GM18867 (cell line): ENCODE data around the gene HCRTR1.
"Not testable (repeated sequence)": the region's sequence is repeated elsewhere in the genome, so short reads cannot be mapped to it uniquely, and the experiment has no call there.

Experiments
- ATAC-seq: cut with Tn5 transposase; IDR thresholded peaks from one replicate; pipeline ENCODE4 v1.9.1; 2021; ENCODE audit warnings: mild to moderate bottlenecking, moderate library complexity; ENCODE audit not compliant: unreplicated experiment

The HCRTR1 gene

DNA sequence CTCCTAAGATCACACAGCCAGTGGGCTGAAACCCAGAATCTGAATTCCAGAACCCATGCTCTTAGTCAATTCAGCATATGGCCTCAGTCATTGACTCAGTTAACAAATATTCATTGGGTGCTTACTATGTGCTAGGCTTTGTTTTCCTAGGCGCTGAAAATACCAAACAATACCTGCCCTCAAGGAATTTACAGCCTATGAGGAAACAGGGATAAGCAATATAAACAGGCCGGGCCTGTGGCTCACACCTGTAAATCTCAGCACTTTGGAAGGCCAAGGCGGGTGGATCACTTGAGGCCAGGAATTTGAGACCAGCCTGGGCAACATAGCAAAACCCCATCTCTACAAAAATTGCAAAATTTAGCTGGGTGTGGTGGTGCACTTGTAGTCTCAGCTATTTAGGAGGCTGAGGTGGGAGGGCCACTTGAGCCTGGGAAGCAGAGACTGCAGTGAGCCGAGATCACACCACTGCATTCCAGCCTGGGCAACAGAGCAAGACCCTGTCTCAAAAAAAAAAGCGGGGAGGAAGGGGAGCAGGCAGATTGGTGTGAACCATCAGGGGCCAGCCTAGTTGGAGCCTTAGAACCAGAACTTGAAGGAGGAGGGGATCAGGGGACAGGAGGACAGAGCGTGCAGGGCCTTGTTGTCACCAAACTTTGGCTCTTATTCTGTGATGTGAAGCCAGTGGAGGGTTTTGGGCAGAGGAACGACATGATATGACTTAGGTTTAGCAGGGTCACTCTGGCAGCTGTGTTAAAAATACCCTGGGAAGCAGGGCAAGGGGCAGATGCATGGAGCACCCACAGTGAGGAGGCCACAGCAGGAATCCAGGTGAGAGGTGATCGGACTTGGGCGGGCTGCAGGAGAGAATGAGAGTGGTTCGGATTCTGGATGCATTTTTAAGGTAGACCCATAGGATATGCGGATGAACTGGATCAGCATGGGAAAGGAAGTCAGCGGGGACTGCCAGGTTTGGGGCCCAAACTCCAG is 35.4 kb upstream of the HCRTR1 start:
- ATAC-seq: no peak

DNA sequence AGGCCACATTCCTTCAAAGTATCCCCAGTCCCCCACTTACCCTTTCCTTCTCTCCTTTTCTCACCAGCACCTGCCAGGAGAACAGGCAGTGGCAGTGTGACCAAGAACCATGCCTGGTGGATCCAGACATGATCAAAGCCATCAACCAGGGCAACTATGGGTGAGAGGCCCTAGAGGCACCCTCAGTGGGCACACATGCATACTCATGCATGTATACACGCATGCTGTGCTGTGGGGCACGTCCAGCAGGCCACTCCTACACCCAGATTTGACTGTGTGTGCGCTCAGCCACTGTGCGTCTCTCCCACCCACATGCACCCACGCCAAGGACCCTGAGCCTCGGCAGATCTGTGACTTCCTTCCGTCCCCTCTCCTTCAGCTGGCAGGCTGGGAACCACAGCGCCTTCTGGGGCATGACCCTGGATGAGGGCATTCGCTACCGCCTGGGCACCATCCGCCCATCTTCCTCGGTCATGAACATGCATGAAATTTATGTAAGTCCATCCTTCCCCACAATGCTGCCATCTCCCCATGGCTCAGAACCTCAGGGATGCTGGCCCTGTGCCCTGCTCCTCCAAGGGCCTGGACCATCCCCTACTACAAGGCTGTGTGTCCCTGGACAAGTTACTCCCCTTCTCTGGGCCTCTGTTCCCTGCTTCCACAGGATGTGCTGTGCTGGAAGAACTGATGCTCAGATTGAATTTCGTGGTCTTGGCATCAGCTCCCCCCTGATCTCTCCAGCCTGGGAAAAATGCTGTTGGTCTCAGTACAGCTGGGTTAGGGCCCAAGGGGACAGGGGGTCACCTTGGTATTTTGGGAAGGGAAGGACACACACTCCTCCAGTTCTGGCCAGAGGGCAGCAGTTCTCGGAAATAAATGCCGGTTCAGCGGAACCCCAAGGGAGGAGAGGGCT is 34.2 kb upstream of the HCRTR1 start:
- no peak for ATAC-seq

DNA sequence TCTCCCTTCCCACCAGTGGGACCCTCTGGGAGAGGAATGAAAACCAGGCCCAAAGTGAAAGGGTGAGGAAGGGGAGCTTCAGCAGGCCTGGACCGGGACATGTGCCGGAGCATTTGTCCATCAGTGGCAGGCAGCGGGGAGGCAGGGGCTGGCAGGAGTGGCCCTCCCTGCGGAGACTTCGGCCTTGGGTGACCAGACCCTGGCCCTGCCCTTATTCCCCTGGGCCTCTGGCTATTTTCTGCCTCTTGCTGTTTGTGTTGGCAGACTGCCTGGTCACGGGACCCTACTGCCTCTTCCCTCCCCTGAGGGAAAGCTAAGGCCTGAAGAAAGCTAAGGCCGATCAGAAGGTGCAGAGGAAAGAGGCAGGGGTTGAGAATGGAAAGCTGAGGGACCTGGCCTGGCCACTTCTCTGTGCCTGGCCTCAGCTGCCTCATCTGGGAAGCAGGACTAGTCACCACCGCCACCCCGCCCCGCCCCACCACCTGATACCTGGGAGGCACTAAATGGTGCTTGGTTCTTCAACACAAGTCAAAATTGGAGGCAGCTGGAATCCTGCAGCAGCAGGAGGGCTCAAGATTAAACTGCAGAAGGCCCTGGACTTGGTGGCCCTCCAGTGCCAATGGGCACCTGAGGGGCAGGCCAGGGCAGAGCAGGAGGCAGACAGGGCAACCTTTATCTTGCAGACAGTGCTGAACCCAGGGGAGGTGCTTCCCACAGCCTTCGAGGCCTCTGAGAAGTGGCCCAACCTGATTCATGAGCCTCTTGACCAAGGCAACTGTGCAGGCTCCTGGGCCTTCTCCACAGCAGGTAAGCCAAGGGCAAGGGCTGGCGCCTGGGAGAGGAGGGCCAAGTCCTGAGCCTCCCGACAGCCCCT is 33.3 kb upstream of the HCRTR1 start:
- ATAC-seq: no peak

DNA sequence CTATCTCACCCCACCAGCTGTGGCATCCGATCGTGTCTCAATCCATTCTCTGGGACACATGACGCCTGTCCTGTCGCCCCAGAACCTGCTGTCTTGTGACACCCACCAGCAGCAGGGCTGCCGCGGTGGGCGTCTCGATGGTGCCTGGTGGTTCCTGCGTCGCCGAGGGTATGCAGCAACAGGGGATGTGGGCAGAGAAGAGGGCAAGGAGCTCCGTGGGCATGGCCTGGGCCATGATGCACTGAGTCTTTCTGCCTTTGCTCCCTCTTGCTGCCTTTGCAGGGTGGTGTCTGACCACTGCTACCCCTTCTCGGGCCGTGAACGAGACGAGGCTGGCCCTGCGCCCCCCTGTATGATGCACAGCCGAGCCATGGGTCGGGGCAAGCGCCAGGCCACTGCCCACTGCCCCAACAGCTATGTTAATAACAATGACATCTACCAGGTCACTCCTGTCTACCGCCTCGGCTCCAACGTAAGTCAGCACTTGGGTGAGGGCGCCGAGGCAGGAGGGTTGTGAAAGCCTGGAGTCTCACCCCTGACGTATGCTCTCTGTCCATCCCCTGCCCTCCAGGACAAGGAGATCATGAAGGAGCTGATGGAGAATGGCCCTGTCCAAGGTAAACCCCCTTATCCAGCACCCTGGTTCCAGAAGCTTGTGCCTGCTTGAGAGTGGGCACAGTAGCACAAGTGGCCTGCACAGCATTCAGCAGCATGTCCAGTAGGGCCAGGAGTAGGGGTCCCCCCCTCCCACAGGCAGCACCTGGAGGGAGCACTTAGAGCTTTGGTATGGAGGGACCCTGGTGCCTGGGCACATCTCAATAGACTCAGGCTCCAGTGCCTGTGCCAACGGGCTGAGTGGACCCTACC is 32.4 kb upstream of the HCRTR1 start:
- no peak for ATAC-seq

DNA sequence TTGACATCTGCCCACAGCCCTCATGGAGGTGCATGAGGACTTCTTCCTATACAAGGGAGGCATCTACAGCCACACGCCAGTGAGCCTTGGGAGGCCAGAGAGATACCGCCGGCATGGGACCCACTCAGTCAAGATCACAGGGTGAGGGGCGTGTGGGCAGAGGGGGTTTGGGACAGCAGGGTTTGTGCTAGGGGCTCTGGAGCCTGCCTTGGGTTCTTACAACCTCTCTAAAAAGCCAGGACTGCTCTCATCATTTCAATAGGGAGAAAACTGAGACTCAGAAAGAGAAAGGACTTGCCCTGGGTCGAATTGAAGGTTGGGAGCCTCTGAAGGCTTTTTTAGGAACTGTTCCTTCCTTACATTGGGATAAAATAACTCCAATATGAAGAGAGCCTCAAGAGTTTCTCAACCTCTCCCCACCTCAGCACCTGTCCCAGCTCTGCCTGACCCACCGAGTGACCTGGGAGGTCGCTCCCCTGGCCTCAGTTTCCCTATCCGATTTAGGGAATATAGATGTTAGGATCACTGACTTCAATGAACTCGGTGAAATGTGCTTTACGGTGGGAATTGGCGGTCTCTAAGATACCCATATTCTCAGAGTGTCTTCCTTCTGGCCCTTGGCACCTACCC is 31.6 kb upstream of the HCRTR1 start:
- no peak for ATAC-seq

DNA sequence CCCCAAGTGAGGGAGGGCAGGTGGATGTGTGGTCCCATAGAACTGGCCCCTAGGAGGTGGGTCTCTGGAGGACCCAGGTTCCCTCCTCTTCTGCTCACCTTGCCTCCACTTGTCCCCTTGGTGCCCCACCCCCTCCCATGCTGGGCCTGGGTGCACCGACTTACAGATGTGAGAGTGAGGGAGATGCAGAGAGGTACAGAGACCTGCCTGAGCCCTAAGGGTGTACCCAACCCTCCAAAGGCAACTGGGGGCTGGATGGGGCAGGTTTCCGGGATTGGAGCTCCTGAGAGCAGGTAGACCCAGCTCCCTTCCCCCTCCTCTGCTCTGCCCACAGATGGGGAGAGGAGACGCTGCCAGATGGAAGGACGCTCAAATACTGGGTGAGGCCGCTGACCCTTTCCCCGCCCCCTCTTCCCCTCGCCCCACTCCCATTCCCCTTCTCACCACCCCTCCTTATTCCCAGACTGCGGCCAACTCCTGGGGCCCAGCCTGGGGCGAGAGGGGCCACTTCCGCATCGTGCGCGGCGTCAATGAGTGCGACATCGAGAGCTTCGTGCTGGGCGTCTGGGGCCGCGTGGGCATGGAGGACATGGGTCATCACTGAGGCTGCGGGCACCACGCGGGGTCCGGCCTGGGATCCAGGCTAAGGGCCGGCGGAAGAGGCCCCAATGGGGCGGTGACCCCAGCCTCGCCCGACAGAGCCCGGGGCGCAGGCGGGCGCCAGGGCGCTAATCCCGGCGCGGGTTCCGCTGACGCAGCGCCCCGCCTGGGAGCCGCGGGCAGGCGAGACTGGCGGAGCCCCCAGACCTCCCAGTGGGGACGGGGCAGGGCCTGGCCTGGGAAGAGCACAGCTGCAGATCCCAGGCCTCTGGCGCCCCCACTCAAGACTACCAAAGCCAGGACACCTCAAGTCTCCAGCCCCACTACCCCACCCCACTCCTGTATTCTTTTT is 30.8 kb upstream of the HCRTR1 start:
- no peak for ATAC-seq

DNA sequence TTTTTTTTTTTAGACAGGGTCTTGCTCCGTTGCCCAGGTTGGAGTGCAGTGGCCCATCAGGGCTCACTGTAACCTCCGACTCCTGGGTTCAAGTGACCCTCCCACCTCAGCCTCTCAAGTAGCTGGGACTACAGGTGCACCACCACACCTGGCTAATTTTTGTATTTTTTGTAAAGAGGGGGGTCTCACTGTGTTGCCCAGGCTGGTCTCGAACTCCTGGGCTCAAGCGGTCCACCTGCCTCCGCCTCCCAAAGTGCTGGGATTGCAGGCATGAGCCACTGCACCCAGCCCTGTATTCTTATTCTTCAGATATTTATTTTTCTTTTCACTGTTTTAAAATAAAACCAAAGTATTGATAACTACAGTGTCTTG is 30.2 kb upstream of the HCRTR1 start:
- not testable (repeated sequence) for ATAC-seq

DNA sequence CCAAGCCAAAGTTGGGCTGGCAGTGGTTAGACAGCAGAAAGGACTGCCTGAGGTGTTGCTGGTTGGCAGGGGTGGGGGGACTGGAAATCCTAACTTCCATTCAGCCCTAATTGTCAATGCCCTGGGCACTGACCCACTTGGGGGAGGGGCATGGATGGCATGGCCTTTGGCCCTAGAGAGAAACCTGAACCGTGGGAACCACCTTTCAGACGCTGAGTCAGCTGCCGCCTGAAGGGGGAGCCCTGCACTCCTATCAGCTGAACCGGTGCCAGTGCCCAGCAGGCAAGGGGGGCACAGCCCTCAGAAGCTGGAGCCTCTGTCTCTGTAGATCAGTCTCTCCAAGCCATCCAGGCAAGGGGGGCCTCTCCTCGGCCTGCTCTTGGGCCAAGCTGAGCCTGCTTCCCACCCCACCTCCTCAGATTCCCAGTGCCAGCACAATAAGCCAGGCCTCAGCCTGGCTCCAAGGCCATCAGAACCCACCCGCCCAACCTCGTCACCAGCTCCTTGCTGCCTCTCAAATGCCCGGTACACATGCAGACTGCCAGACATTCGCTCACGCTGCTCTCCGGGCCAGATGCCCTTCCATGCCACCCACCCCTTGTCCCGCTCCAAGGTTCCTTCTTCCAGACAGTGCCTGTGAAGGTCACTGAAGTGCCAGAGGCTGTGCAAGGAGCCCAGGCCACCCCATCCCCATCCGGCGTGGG is 29.6 kb upstream of the HCRTR1 start:
- ATAC-seq: no peak

DNA sequence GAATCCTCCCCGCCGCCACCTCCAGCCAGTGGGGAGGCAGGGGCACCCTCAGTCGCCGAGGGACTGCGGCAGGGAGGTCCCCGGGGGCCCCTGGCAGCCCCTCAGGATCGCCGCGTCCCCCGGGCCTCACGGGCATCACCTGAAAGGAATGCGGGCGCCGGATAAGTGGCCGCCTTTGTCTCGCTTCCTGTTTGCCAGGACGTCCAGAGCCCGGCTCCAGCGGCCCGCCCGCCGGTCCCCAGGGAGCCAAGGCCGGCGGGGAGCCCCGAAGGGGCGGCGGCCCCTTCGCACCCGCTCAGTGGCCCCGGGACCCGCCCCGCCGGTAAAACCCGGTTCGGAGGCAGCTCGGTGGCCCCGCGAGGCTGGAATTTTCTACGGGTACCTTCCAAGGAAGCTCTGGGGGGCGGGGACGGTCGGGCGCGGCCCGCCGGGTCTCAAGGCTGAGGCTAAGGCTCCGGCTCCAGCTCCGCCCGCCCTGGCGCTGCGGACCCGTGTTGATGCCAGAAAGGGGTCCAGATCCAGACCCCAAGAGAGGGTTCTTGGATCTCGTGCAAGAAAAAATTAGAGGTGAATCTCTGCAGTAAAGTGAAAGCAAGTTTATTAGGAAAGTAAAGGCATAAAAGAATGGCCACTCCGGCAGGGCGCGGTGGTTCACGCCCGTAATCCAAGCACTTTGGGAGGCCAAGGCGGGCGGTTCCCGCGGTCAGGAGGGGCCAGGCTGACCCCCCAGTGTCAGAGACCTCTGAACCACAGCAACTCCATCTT is 28.6 kb upstream of the HCRTR1 start:
- ATAC-seq: no peak

DNA sequence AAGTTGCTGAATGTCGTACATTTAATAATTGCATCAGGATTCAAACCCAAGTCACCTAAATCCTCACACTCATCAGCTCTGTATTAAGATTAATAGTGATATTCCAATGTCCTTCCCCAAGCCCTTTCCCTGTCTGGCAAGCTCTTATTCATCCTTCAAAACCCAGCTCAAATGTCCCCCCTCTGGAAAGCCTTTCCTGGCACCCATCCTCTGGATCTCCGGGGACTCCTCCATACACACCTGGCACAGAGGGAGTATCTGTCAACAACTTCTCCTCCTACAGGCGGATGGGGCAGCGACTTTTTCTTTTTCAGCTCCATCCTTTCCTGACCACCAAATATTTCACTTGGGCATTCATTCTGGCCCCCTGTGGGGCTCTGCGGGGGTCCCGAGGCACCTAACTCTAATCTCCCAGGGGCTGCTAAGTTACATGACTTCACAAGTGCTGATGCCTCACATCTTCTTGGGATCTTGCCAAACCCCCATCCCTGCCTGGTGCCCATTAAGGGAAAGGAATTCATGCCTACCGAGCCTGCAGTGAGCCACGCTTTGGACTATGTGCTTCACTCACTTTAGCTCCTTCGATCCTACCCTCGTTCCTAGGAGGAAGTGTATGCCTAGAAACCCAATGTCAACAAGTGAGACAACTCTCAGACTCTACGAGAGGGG is 25.9 kb upstream of the HCRTR1 start:
- ATAC-seq: no peak

DNA sequence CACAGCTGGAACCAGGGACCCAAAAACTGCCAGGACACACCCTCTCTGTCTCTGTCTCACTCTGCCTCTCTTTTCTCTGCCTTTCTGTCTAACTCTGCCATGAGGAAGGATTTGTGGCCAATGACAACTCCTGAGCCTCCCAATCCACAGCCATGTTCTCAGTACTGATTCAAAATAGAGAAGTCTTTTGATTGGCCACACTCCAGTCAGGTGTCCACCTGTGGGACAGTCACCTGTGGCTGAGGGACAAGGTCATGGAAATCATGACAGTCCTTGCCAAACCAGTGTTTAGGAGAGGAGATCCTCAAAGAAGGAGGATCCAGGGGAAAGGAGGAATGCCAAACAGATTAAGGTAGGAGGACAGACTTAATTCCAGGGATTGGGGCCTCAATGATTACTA is 25.4 kb upstream of the HCRTR1 start:
- ATAC-seq: no peak

DNA sequence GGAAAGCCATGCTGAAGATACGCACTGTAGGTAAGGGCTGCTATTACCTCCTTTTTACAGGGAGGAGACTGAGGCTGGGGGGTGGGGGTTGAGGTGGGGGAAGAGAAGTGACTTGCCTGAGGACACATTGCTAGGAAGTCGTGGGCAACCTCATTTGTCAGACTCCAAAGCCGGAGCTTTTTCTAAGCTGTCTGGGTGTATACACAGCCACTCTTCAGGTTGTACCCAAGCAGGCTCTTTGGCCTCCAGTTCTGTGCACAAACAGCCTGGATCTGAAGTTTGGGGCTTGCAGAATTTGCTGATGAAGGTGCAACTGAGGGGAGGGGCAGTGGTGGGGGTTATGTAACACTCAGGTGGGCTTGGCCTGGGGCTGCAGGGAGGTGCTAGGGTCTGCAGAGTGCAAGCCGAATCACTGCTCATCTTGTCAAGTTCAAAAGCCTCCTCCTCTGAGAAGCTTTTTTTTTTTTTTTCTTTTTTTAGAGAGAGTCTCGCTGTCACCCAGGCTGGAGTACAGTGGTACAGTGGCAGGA is 24.3 kb upstream of the HCRTR1 start:
- ATAC-seq: no peak

DNA sequence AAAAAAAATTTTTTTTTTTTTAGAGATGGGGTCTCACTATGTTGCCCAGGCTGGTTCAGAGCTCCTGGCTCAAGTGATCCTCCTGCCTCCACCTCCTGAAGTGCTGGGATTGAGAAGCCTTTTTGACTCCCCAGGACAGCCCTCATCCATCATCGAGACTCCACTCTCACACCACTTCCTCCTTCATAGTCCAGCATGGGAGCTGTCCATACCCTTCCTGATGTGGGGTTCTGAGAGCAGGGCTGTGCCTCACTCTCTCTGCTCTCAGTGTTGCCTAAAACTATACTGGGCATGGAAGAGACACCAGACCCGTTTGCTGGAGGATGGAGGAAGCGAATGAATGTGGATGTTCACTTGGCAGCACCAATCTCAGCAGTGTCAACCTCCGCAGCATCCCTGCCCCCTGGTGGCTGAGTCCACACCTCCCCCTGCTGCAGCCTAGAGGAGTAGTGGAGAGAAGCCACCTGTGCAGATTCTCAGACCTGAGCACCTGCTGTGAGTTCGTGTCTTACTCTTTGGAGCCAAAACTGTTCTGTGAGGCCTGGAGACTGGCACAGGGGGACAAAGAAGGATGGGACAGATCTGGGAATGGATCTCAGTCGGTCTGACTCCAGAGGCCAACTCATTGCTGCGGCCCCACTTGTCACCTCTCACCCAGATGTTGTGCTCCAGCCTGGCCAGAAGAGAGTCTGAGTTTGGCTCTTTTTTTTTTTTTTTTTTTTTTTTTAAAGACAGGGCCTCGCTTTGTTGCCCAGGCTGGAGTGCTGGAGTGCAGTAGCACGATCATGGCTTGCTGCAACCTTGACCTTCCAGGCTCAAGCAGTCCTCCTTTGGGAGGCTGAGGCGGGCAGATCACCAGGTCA is 23.5 kb upstream of the HCRTR1 start:
- ATAC-seq: no peak

DNA sequence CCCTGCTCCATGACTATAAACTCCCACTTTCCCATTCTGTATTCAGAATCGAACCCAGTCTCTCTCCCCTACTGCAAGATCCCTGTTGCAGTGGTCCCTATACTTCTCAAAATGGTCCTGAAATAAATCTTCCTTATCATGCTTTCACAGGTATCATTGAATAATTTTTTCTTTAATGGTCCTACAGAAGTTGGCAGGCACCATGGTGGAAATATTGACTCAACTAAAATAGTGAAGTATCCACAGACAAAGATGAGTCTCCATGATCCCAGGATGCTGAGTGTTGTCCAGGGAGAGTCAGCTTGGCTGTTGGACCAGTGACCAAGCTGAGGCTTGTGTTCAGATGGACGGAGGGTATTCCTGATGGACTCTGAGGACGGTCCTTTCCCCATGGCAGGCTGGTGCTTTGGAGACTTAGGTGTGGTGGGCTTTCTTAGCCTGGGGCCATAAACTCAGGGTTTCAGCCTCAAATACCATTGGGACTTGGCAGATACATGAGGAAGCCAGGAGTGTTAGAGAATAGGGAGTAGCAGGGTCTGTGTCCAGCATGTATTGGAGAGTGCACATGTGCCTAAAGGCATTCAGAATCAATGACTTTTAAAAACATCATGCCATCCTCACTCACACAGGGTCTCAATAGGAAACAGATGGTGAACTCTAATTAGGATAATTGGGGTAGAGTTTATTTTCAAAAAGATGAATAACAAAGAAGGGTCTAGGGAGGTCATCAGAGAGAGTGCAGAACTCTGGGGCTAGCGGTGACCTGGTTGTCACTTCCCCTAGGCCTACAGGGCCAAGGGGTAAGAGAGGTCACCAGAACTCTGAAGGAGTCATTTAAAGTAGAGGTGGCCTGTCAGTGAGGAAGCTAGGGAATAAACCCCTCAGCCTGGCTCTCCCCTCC is 21.4 kb upstream of the HCRTR1 start:
- no peak for ATAC-seq
